Brain microvascular endothelial cell (primary cell): ENCODE measurements around the gene LRRC18.

Source experiments
- DNase-seq: peaks from one replicate; pipeline ENCODE4 v3.0.0-alpha.2; 2020
- H3K27ac ChIP-seq: fragments of 250-450 bp; sonication (Bioruptor Pico); 2 replicates; pipeline ENCODE4 v1.5.1; 2020; ENCODE audit warnings: mild to moderate bottlenecking, moderate library complexity
- H3K27me3 ChIP-seq: fragments of 250-450 bp; sonication (Bioruptor Pico); replicated peaks from 2 replicates; pipeline ENCODE4 v1.5.1; 2020; ENCODE audit warnings: mild to moderate bottlenecking
- H3K36me3 ChIP-seq: fragments of 250-450 bp; sonication (Bioruptor Pico); replicated peaks from 2 replicates; pipeline ENCODE4 v1.5.1; 2020; ENCODE audit warnings: mild to moderate bottlenecking
- H3K4me3 ChIP-seq: 2 replicates; pipeline ENCODE4 v1.5.1; 2011; ENCODE audit warnings: low read depth, mild to moderate bottlenecking, control low read depth, low read length, moderate library complexity
- in situ Hi-C: cut with HindIII; loops from 2 replicates; pipeline ENCODE4 v1.10.0; 2017; ENCODE audit warnings: low sequenced_read_pairs, low pct_ligation_motif_present
- TF ChIP-seq, protein P1 (sequence below): IDR thresholded peaks from 2 replicates; pipeline ENCODE4 v1.5.1; 2011; ENCODE audit warnings: low read depth, mild to moderate bottlenecking, moderate library complexity, low read length, control low read depth, inconsistent platforms; ENCODE audit errors: missing control alignments

Gene LRRC18

DNA sequence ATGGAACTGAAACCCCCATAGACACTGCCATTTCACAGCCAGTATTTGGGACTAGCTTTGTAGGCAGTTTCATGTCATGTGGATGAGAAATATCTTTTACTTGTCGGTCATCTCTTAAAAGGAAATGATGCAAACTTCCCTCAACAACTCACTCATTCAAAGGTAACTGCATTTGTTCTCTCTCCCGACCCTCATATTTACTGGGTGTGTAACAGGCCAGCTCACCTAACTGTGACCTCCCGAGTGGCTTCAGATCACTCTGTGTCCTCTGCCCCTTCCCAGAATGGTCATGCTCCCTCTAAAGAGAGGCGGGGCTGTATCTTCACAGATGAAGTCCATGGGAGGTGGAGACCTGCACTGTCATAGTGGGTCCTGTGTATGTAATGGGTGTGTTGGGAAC lies 14.7 kb downstream of the LRRC18 start:
- in situ Hi-C loops: no loop called here
- Histone ChIP-seq H3K27me3 (no peaks in the 10 kb centered on the region), H3K27ac (no peak overlapping the region), H3K36me3 (no peaks in the 10 kb centered on the region), H3K4me3 (no peak overlapping the region)
- TF ChIP-seq, protein P1, sequence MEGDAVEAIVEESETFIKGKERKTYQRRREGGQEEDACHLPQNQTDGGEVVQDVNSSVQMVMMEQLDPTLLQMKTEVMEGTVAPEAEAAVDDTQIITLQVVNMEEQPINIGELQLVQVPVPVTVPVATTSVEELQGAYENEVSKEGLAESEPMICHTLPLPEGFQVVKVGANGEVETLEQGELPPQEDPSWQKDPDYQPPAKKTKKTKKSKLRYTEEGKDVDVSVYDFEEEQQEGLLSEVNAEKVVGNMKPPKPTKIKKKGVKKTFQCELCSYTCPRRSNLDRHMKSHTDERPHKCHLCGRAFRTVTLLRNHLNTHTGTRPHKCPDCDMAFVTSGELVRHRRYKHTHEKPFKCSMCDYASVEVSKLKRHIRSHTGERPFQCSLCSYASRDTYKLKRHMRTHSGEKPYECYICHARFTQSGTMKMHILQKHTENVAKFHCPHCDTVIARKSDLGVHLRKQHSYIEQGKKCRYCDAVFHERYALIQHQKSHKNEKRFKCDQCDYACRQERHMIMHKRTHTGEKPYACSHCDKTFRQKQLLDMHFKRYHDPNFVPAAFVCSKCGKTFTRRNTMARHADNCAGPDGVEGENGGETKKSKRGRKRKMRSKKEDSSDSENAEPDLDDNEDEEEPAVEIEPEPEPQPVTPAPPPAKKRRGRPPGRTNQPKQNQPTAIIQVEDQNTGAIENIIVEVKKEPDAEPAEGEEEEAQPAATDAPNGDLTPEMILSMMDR: no peak
- DNase-seq: no peak

DNA sequence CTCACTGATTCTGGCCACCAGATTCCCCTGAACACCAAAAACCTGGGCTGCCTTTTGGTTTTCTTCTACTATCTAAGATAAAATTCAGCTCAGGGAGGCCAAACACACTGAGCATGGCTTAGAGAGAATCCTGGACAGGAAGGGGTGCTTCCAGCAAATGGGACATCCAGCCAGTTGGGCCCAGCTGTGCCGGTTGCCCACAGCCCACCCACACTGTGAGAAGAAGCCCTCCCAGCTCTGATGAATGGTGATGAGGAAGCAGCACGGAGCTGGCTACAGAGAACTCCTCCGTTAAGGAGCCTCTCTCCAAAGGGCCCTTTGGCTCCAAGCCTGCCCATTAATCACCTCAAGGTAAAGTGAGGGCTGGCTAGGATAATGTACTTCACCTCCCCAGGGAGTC lies 15.9 kb downstream of the LRRC18 start:
- H3K36me3 ChIP-seq: no peaks in the 10 kb centered on the region
- no peak for DNase-seq
- no peak overlapping the region for H3K4me3 ChIP-seq
- TF ChIP-seq, protein P1: no peak
- in situ Hi-C loops: no loop called here
- peaks cover 3% of the 10 kb centered on the region for H3K27me3 ChIP-seq
- no peak overlapping the region for H3K27ac ChIP-seq

DNA sequence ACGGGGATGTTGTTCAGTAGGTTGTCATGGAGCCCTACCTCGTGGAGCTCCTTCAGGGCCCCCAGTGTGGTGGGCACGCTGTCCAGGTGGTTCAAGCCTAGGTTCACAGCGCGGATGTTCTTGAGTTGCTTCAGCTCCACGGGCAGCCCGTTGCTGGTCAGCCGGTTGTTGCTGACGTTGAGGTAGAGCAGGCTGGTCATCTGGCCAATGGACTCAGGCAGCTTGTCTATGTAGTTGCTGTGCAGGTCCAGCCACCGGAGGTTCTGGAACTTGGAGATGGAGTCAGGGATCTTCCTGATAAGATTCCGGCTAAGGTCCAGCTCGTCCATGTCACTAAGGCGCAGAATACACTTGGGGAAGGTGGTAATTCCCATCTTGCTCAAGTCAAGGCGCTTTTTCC lies 26.0 kb downstream of the LRRC18 start:
- no peak for DNase-seq
- TF ChIP-seq, protein P1: no peak
- no peaks in the 10 kb centered on the region for H3K36me3 ChIP-seq
- in situ Hi-C loops: no loop called here
- peaks cover 2% of the 10 kb centered on the region for H3K27me3 ChIP-seq
- no peak overlapping the region for H3K4me3 ChIP-seq
- no peak overlapping the region for H3K27ac ChIP-seq

DNA sequence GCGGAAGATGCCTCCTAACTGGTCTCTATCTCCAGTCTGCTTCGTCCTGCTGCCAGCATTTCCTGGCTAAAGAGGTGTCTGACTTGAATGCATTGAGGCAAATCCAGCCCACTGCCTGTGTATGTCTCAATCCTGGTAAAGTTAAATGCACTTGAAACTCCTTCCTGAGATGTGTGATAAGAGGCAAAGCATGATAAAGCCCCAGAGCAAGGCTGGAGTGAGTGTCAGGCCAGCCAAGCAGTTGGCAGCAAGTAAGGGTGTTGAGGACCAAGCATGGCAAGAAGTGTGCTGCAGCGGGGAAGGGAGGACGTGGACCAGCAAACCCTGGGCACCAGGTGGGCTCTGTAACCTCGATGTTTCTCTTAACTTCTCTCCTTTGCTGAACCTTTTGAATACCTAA lies 29.1 kb downstream of the LRRC18 start:
- in situ Hi-C loops: no loop called here
- H3K27ac ChIP-seq: no peak overlapping the region
- TF ChIP-seq, protein P1: no peak
- no peak overlapping the region for H3K4me3 ChIP-seq
- H3K27me3 ChIP-seq: peaks cover 3% of the 10 kb centered on the region
- H3K36me3 ChIP-seq: no peaks in the 10 kb centered on the region
- no peak for DNase-seq

DNA sequence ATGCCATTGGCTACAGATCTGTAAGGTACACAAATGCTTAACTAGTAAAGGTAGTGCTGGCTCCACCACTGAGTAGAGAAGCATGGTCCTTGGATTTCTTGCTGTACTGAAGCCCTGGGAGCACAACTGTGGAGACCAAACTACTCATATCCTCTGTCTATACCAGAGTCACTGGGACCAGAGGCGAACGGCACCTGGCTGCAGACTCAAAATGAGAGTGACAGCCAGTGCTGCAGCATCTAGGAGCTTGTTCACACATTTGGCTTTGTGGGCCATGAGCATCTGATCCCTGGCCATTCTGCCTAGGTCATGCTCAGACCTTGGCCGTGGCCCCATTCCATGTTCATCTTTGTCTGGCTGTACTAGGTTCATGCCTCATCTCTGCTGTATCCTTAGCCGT lies 31.9 kb downstream of the LRRC18 start:
- in situ Hi-C loops: no loop called here
- H3K27ac ChIP-seq: no peak overlapping the region
- peaks cover 3% of the 10 kb centered on the region for H3K27me3 ChIP-seq
- TF ChIP-seq, protein P1: no peak
- H3K4me3 ChIP-seq: no peak overlapping the region
- H3K36me3 ChIP-seq: no peaks in the 10 kb centered on the region
- DNase-seq: no peak

DNA sequence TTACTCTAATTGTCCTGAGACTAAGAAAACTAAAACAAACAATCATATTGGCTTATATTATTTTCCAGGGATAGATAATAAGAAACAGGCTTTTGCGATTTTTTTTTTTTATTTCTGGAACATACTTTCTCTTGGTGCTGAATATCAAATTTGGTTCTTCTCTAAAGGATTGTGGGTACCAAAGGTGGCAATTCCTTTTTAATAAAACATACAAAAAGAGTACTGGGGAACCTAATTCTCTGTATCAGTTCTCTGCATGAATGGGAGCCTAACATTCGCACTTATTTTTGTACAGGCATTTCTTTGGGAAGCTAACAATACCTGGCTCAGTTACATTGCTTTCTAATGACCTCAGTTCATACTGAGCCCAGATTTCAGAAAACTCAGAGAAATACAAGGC lies 32.8 kb downstream of the LRRC18 start:
- H3K36me3 ChIP-seq: no peaks in the 10 kb centered on the region

More for the DNA sequence above, 32.8 kb downstream of the LRRC18 start:
- Histone ChIP-seq H3K4me3 (no peak overlapping the region), H3K27ac (no peak overlapping the region), H3K27me3 (peaks cover 3% of the 10 kb centered on the region)
- TF ChIP-seq, protein P1: no peak
- in situ Hi-C loops: no loop called here
- no peak for DNase-seq
